ENCODE measurements around the gene TJP3.
"Not testable (repeated sequence)": the region's sequence is repeated elsewhere in the genome, so short reads cannot be mapped to it uniquely, and the experiment has no call there.

DNA sequence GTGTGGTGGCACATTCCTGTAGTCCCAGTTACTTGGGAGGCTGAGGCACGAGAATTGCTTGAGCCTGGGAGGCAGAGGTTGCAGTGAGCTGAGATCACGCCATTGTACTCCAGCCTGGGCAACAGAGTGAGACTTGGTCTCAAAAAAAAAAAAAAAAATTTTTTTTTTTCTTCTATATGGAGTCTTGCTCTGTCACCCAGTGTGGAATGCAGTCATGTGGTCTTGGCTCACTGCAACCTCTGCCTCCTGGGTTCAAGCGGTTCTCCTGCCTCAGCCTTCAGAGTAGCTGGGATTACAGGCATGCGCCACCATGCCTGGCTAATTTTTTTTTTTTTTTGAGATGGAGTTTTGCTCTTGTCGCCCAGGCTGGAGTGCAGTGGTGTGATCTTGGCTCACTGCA, 57.6 kb downstream of the TJP3 start:
- not testable (repeated sequence) for TF ChIP-seq MXI1 (IDR thresholded peaks at IDR 0.05; ENCODE audit: low read depth, low read length); SIX5 (IDR thresholded peaks at IDR 0.05; ENCODE audit: low read depth, low read length, severe bottlenecking); TAF1 (IDR thresholded peaks at IDR 0.05; ENCODE audit: borderline replicate concordance, low read depth, low read length); NFXL1 (IDR thresholded peaks at IDR 0.05; ENCODE audit: borderline replicate concordance); FOS (IDR thresholded peaks at IDR 0.05; ENCODE audit: borderline replicate concordance, extremely low read depth, insufficient read length); NFIC (IDR thresholded peaks at IDR 0.05; ENCODE audit: low read depth, low read length); EZH2 (IDR thresholded peaks at IDR 0.05; ENCODE audit: borderline replicate concordance, control insufficient read depth, low read depth, low read length); CTCF (IDR thresholded peaks at IDR 0.05 in 2 of 3, conservative IDR thresholded peaks at IDR 0.05 in 1 of 3; ENCODE audit: control insufficient read depth in 2 of 3, extremely low read depth in 1 of 3, insufficient read depth in 1 of 3, low read depth in 3 of 3, low read length in 3 of 3); CHD4 (IDR thresholded peaks at IDR 0.05); NR2C2 (IDR thresholded peaks at IDR 0.05; ENCODE audit: borderline replicate concordance, control insufficient read depth, insufficient read length, low read depth); TCF3 (IDR thresholded peaks at IDR 0.05; ENCODE audit: borderline replicate concordance, insufficient read depth, low read depth, low read length); POLR2A (IDR thresholded peaks at IDR 0.05; ENCODE audit: low read depth, low read length); POLR2AphosphoS5 (IDR thresholded peaks at IDR 0.05; ENCODE audit: low read length)
- TF ChIP-seq, protein P1, sequence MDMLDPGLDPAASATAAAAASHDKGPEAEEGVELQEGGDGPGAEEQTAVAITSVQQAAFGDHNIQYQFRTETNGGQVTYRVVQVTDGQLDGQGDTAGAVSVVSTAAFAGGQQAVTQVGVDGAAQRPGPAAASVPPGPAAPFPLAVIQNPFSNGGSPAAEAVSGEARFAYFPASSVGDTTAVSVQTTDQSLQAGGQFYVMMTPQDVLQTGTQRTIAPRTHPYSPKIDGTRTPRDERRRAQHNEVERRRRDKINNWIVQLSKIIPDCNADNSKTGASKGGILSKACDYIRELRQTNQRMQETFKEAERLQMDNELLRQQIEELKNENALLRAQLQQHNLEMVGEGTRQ (IDR thresholded peaks at IDR 0.05; ENCODE audit: borderline replicate concordance, low read depth, low read length) = not testable (repeated sequence)

Data from GM12878 (cell line).